Renal pelvis (tissue), 4 donors: ENCODE results near the gene ICOS. TPM values are rescaled to one million over a fixed set of nuclear protein-coding genes. Genes with fewer than 3 reads are reported as not detected.

Experiments
- DNase-seq: peaks from one replicate; pipeline ENCODE4 v3.0.0-alpha.2; 2013
- polyA plus RNA-seq, 3 donors: library from polyadenylated mRNA; unstranded; fragments of 120-200 nt; gene quantifications; one replicate each; pipeline ENCODE4 v1.2.1, GENCODE V29; 2013; ENCODE audit not compliant: insufficient read length in 3 of 3

The ICOS gene
- polyA plus RNA-seq, 3 donors, result 0.06 TPM; not detected in 2

DNA sequence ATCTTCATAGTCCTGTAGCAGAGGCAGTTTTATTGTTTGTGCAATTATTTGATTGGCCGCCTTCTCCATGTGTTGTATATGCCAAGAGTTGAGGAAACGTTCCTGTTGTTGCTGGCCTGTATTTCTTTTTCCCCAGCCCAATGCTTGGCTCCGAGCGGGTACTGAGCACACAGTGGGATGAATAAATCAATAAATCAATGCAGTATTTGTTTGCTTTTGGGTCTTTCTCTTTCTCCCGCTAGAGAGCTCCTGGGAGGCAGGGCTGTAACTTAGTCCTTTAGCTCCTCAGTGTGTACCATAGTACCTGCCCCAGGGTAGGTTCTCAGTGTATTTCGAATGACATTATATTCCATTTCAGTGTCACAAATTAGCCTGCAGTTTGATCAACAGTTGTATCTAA lies 71.8 kb downstream of the ICOS start:
- DNase-seq, result no peak

DNA sequence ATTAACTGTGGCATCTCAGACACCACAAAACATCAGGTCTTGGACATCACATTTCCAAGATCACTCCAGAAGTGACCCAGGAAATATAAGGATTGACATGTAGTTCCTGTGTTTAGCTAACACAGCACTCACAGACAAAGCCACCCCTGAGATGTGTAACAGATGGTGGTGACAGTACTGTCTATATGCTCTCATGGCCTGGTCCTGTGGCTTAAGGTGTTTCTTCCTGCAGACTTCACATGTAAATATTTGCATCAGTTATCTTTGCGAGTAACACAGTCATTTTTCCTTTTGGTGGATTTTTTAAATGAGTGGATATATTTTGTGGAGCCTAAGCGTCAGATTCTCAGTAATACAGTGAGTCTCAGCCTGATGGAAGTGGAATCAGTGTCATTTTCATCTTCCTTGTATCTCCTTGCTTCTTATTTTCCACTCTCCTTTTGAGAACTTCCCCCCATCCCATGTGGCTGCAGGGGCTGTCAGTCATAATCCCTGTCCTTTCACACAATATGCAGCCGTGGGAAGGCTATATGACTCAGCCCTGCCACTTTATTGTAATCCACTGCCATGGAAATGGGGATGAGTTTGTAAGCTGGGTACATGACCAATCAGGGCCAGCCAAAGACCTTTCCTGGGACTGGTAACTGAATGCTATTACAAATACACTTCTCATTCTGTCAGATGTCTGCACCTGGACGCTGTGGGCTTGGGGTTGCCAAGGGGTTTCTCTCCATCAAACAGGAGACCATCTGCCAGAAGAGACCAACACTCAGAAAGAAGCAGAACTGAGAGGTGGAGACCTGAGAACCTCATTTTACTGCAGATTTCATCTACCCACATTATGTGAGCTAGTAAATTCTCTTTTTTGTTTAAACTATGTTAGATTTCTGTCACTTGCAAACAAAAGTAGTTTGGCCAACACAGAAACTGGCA lies 74.3 kb downstream of the ICOS start:
- DNase-seq, result no peak

Other genes starting within 250 kb of the ICOS start
- gene CD28, start 230.1 kb upstream of the ICOS start, polyA plus RNA-seq, result 1 to 10 TPM; 1.1 to 1.9 (median 1.6) TPM
- not detected for gene CTLA4, start 69.0 kb upstream of the ICOS start, polyA plus RNA-seq